ENCODE measurements around the gene KLF17. TPM values are rescaled to one million over a fixed set of nuclear protein-coding genes. Genes with fewer than 3 reads are reported as not detected.

KLF17 gene
- total and polyA plus RNA-seq, 2 of the 8 experiments (the other 6 are each of a cell fraction or from before 2014, with no cell fraction given) = not detected

DNA sequence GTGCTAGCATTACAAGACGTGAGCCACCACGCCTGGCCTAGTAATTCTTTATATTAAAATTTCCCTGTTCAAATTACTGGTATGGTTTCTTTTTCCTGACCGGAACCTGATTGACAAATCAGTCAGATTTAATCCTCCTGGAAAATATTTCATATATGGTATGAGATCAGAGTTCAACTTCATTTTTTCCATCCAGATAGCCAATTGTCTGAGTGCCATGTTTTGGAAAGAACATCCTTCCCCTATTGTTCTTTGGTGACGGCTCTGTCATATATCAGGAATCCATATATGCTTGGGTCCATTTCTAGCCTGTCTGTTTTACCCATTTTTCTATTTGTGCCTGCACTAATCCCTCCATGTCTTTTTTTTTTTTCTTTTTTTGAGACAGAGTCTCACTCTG is 39.1 kb upstream of the KLF17 start (continued):
- TF ChIP-seq, protein P1, sequence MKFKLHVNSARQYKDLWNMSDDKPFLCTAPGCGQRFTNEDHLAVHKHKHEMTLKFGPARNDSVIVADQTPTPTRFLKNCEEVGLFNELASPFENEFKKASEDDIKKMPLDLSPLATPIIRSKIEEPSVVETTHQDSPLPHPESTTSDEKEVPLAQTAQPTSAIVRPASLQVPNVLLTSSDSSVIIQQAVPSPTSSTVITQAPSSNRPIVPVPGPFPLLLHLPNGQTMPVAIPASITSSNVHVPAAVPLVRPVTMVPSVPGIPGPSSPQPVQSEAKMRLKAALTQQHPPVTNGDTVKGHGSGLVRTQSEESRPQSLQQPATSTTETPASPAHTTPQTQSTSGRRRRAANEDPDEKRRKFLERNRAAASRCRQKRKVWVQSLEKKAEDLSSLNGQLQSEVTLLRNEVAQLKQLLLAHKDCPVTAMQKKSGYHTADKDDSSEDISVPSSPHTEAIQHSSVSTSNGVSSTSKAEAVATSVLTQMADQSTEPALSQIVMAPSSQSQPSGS (IDR thresholded peaks at IDR 0.05; ENCODE audit: low read length) = no peak

Measured in H1 (cell line).